RWPE1 (cell line): ENCODE measurements around the gene IL31RA.

Source experiments
- CTCF ChIA-PET: fragments of 350-600 bp; sonication (Branson Sonifier 250); formaldehyde crosslinking; extraction: SDS; loops from one replicate; lab custom pipeline; 2021; lab: Yijun Ruan, JAX
- POLR2A ChIA-PET: fragments of 400-600 bp; formaldehyde crosslinking; extraction: SDS; loops from one replicate; lab custom pipeline; 2020; ENCODE audit warnings: antibody characterized with exemption; ENCODE audit not compliant: low non-redundant PET; lab: Yijun Ruan, JAX
- DNase-seq: peaks from one replicate; pipeline ENCODE4 v3.0.0; 2012; ENCODE audit warnings: low spot score
- H3K27ac ChIP-seq: fragments of 450-650 bp; 2 replicates; pipeline ENCODE4 v1.5.1; 2017
- TF ChIP-seq, protein P1 (sequence below): fragments of 450-650 bp; conservative IDR thresholded peaks from 2 replicates; pipeline ENCODE4 v1.5.1; 2017; ENCODE audit warnings: low read depth, mild to moderate bottlenecking

IL31RA gene

DNA sequence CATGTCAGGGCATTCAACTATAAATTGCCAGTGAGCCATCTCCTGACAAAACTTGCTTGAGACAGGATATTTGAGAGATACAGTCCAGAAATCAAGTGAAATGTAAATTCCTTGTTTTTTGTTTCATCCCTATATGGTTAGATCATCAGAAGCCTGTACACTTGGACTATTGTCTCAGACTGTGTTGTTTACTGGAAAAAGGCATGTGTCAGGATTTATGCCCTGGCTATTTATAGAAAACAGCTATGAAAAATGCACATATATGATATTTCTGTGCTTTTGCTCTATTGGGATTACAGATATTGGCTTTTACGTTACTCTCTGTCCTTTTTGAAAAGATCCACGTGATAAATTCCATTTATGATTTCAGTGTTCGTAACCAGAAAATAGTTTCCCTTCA lies 44.2 kb downstream of the IL31RA start:
- H3K27ac ChIP-seq = no peak overlapping the region
- CTCF ChIA-PET = no interaction called here
- TF ChIP-seq, protein P1, sequence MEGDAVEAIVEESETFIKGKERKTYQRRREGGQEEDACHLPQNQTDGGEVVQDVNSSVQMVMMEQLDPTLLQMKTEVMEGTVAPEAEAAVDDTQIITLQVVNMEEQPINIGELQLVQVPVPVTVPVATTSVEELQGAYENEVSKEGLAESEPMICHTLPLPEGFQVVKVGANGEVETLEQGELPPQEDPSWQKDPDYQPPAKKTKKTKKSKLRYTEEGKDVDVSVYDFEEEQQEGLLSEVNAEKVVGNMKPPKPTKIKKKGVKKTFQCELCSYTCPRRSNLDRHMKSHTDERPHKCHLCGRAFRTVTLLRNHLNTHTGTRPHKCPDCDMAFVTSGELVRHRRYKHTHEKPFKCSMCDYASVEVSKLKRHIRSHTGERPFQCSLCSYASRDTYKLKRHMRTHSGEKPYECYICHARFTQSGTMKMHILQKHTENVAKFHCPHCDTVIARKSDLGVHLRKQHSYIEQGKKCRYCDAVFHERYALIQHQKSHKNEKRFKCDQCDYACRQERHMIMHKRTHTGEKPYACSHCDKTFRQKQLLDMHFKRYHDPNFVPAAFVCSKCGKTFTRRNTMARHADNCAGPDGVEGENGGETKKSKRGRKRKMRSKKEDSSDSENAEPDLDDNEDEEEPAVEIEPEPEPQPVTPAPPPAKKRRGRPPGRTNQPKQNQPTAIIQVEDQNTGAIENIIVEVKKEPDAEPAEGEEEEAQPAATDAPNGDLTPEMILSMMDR = no peak
- no peak for DNase-seq
- POLR2A ChIA-PET = no interaction called here

DNA sequence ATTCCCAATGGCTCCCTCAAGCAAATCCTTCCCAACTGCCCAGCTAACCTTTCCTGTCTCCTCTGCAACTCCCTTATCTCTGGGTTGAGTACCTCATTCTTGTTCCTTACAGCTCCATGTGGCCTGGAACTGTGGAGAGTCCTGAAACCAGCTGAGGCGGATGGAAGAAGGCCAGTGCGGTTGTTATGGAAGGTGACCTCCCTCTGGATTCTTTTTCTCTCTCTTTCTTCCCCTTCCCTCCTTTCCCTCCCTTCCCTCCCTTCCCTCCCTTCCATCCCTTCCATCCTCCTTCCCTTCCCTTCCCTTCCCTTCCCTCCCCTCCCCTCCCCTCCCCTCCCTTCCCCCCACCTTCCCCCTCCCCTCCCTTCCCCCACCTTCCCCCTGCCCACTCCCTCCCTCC lies 45.1 kb downstream of the IL31RA start:
- DNase-seq = no peak
- TF ChIP-seq, protein P1 = no peak
- no peak overlapping the region for H3K27ac ChIP-seq
- CTCF ChIA-PET = interaction anchor here (0.6 kb wide), 1 partner anchor 22 kb away, joined by 3 read pairs; no protein-coding TSS in a partner anchor
- POLR2A ChIA-PET = no interaction called here

DNA sequence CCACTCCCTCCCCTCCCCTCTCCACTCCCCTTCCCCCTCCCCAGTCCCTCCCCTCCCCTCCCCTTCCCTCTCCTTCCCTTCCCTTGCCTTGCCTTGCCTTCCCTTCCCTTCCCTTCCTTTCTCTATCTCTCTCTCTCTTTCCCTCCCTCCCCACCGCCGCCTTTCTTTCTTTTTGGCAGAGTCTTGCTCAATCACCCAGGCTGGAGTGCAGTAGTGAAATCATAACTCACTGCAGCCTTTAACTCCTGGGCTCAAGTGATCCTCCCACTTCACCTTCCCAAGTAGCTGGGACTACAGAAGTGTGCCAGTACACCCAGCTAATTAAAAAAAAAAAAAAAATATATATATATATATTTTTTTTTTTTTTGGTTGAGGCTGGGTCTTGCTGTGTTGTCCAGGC lies 45.5 kb downstream of the IL31RA start:
- no peak for DNase-seq
- H3K27ac ChIP-seq = no peak overlapping the region
- ChIA-PET CTCF (interaction anchor here (0.6 to 1.1 kb wide), 3 partner anchors 22 to 186 kb away, joined by 3 to 4 read pairs (median 3); no protein-coding TSS in a partner anchor), POLR2A (no interaction called here)
- TF ChIP-seq, protein P1 = no peak

DNA sequence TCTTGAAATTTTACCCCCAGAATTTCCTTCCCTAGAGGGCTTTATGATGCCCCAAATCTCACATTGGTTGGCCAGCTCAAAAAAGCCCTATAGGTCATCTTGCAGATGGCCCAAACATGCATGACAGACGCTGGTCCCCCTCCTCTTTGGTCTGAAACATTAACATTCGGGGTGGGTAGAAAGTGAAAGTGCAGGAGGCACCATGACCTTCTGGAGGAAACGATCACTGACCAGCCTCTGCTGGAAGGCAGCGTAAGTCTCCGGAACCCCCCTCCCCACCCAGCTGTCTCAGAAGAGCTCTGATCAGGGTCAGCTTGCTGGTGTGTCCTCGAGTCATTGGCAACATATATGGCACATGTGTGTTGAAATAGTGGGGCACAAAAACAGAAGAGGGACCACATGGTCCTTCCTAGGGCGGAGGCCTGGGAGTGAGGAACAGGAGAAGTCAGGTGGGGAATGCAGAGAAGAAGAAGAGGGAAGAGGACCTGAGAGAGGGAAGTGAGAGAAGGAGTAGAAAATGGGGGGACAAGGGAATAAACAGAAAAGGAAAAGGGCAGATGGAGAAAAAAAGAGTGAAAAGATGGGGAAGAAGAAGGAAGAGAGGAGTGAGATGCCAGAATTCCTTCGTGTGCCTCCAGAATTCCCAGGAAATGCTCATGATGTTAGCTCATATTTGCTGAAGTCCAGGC lies 46.2 kb downstream of the IL31RA start:
- DNase-seq = no peak
- ChIA-PET POLR2A (no interaction called here), CTCF (interaction anchor here (0.5 to 1.1 kb wide), 3 partner anchors 22 to 186 kb away, joined by 3 to 5 read pairs (median 4); no protein-coding TSS in a partner anchor)
- H3K27ac ChIP-seq = peak overlapping the region; percentile 14; the same call in 1 of the 2 replicates
- TF ChIP-seq, protein P1 = no peak

GRCh38 chr5:55897905-55898304 lies 46.7 kb downstream of the IL31RA start:
- ChIA-PET CTCF (interaction anchor here (0.5 to 1.1 kb wide), 3 partner anchors 23 to 545 kb away, joined by 3 to 5 read pairs (median 4); no protein-coding TSS in a partner anchor), POLR2A (no interaction called here)
- peak overlapping the region; percentile 14; the same call in 1 of the 2 replicates for H3K27ac ChIP-seq
- DNase-seq = no peak
- TF ChIP-seq, protein P1 = no peak

- TF ChIP-seq, protein P1 = no peak
- H3K27ac ChIP-seq = no peak overlapping the region
- no peak for DNase-seq
- POLR2A ChIA-PET = no interaction called here
- CTCF ChIA-PET = interaction anchor here (0.6 kb wide), 1 partner anchor 32 kb away, joined by 3 read pairs; no protein-coding TSS in a partner anchor
These were observed 48.2 kb downstream of the IL31RA start for GRCh38 chr5:55899344-55899743.
